Fibroblast of the aortic adventitia (primary cell): Measurements from ENCODE around the gene CKS1B. TPM values are rescaled to one million over a fixed set of nuclear protein-coding genes. Genes with fewer than 3 reads are reported as not detected.
"Not testable (repeated sequence)": the region's sequence is repeated elsewhere in the genome, so short reads cannot be mapped to it uniquely, and the experiment has no call there.

Source experiments
- DNase-seq: peaks from one replicate; pipeline ENCODE4 v3.0.0-alpha.2; 2010; ENCODE audit warnings: low read depth
- H3K4me3 ChIP-seq: 2 replicates; pipeline ENCODE4 v1.5.1; 2011; ENCODE audit warnings: low read depth, mild to moderate bottlenecking, control low read depth, low read length, moderate library complexity
- CTCF ChIP-seq: IDR thresholded peaks from 2 replicates; pipeline ENCODE4 v1.5.1; 2011; ENCODE audit warnings: mild to moderate bottlenecking, low read length, control low read depth, inconsistent platforms; ENCODE audit not compliant: insufficient read depth
- total RNA-seq: library from RNA; depleted of rRNA; stranded (reverse); fragments of >200 nt; gene quantifications from 2 replicates; pipeline ENCODE4 v1.2.3, GENCODE V29; 2012; ENCODE audit warnings: low replicate concordance

Gene CKS1B
- total RNA-seq, 1 donor, result 80.7 TPM

GRCh38 chr1:154971341-154971998 is 3.0 kb upstream of the CKS1B start:
- H3K4me3 ChIP-seq, result peak overlapping the region; percentile 80
- no peak for DNase-seq
- TF ChIP-seq CTCF, result no peak

- DNase-seq, result no peak
- H3K4me3 ChIP-seq, result peak overlapping the region; percentile 85
- no peak for TF ChIP-seq CTCF
Observed at GRCh38 chr1:154972213-154972516, 2.3 kb upstream of the CKS1B start.

- DNase-seq, result peak; percentile 96
- H3K4me3 ChIP-seq, result peak overlapping the region; percentile 85
- TF ChIP-seq CTCF, result no peak
Observed at GRCh38 chr1:154972517-154973343, 1.8 kb upstream of the CKS1B start.

GRCh38 chr1:154973344-154974101 is 958 bp upstream of the CKS1B start:
- H3K4me3 ChIP-seq, result peak overlapping the region; percentile 85
- TF ChIP-seq CTCF, result peak; percentile 26
- DNase-seq, result peak; percentile 98

- peak; percentile 97 for DNase-seq
- no peak for TF ChIP-seq CTCF
- H3K4me3 ChIP-seq, result peak overlapping the region; percentile 80
Observed at GRCh38 chr1:154974808-154975408, 427 bp downstream of the CKS1B start.

GRCh38 chr1:154975409-154976059 is 1.1 kb downstream of the CKS1B start:
- TF ChIP-seq CTCF, result no peak
- DNase-seq, result peak; percentile 64

GRCh38 chr1:154977762-154978161 is 3.3 kb downstream of the CKS1B start:
- not testable (repeated sequence) for H3K4me3 ChIP-seq, DNase-seq

More at GRCh38 chr1:154975409-154976059, 1.1 kb downstream of the CKS1B start:
- peak overlapping the region; percentile 80 for H3K4me3 ChIP-seq
